Activated CD4-positive, alpha-beta T cell treated with anti-CD3 and anti-CD28 coated beads, Interleukin-2, amount 50 U/mL, for 4 hours (primary cell): ENCODE data around the gene PTBP3.
"Not testable (repeated sequence)": the region's sequence is repeated elsewhere in the genome, so short reads cannot be mapped to it uniquely, and the experiment has no call there.

Source experiments
- DNase-seq, 2 experiments: peaks; one replicate each; pipeline ENCODE4 v3.0.0-alpha.2; 2020

The PTBP3 gene

GRCh38 chr9:112194969-112195431 is 138.4 kb downstream of the PTBP3 start:
- no peak for DNase-seq

DNA sequence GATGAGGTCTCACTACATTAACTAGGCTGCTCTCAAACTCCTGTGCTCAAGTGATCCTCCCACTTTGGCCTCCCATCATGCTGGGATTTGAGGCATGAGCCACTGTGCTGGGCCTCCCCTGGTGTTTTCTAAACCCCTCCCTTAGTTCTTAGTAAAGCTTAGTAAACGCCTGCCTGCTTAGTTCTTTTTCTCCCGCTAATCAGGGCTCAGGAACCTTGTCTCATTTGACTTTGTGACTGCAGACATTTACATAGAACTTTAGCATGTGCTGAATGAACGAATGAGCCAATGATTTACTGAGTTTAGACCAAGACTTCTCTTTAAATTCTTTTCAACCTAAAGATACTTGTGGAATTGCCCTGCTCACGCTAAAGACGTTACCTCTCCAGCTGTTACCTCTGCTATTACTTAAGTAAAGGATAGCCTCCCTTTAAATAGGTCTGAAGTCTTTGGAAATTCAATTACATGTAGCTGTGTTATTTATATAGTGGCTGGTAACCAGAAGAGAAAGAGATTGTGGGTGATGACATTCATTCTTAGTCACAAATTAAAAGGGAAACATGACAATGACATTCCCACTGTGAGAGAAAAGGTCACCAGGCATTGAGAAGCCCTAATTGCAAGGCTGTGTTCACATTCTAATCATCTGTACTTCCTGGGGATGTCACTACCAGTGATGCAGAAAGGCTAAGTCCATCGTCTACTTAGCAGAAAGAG is 139.7 kb downstream of the PTBP3 start:
- DNase-seq = no peak

DNA sequence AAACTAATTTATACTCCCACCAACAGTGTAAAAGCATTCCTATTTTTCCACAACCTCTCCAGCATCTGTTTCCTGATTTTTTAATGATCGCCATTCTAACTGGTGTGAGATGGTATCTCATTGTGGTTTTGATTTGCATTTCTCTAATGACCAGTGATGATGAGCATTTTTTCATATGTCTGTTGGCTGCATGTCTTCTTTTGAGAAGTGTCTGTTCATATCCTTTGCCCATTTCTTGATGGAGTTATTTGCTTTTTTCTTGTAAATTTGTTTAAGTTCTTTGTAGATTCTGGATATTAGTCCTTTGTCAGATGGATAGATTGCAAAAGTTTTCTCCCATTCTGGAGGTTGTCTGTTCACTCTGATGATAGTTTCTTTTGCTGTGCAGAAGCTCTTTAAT is 143.1 kb downstream of the PTBP3 start:
- DNase-seq = not testable (repeated sequence)

DNA sequence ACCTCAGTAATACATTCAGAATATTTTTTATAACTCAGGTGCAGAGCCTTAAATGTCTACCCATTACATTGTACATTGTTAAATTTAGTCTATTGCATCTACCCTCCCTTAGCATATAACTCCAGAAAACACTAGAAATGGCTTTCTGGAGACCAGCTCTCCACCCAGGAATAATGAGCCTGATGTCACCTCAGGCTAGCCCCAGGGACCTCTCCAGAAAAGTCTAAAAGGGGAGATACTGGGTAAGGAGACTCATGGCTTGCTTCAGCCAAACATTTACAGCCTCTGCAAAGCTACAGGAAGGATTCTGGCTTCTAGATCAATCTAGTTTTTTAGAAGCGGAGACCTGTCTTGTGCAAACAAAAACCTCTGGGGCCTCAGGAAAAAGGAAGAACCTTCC is 144.5 kb downstream of the PTBP3 start:
- no peak for DNase-seq

GRCh38 chr9:112187404-112187803 is 146.0 kb downstream of the PTBP3 start:
- DNase-seq = no peak

GRCh38 chr9:112186695-112187094 is 146.7 kb downstream of the PTBP3 start:
- DNase-seq = no peak

DNA sequence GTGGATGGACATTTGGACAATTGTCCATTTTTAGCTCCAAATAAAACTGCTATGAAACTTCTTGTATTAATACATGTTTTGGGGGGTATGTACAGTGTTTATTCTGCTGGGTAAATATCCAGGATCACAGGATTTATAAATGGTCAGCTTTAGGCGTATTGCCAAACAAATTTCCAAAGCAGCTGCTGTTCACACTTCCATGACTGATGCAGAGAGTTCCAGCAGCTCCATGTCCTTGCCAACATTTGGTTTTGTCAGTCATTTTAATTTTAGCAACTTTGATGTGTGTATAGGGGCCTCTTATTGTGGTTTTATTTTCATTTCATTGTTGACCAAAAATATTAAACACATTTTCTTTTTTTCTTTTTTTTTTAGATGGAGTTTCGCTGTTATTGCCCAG is 148.5 kb downstream of the PTBP3 start:
- no peak for DNase-seq

DNA sequence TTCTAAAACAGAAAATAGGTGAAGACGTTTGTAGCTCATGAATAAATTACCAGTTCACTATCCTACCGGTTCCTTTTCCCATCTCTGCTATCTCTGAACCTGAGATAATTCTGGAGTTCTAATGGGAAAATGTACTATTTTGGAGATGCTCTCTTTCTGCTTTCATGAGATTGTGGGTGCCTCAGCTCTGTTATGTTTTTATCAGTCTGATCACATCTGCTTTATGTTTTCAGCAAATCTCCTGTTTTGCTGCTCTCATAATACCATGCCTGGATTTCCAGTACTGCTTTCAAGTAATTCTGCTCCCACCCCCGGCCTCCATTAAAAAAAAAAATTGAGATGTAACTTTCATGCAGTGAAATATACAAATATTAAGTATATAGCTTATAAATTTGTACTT is 149.2 kb downstream of the PTBP3 start:
- DNase-seq = no peak

GRCh38 chr9:112180387-112180881 is 153.0 kb downstream of the PTBP3 start:
- peak; percentile 33 to 41 for DNase-seq

DNA sequence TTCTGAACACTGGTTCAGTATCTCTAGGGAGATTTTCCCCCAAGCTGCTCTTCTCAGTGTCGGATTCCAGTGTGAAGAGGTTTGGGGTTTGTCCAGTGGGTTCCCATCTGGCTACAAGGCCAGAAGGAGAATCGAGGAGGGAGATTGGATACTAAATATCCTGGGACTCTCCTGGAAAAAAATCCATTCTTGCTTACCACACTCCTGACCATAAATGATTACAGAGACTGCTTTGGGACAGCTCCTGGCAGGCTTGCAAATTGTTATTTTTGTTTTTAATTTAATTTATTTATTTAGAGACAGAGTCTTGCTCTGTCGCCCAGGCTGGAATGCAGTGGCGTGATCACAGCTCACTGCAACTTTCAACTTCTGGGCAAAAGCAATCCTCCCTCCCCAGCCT is 153.6 kb downstream of the PTBP3 start:
- no peak for DNase-seq

GRCh38 chr9:112176524-112176923 is 156.9 kb downstream of the PTBP3 start:
- no peak for DNase-seq

DNA sequence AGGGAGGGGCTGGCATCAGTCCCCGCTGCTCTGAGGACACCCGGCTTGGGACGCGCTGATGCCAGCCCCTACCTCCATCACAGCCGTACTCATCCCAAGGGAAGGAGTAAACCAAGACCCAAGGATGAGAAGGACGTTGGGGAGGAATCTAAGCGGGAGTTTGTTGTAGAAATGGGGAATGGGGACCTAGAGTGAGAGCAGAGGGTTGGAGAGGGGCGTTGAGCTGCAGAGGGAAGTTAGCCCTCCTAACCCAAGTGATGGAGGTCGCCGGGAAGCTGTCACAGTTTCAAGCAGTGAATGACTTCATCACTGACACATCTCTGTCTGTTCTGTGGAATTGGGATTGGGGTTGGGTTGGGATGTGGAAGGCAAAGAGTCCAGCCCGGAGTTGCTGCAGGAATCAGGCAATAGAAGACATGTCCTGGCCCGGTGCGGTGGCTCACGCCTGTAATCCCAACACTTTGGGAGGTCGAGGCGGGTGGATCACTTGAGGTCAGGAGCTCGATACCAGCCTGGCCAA is 157.6 kb downstream of the PTBP3 start:
- DNase-seq = no peak

GRCh38 chr9:112174965-112175795 is 158.2 kb downstream of the PTBP3 start, which contains the start of gene SUSD1:
Gene SUSD1, minus strand, starts transcription at chr9:112175297. Its CDS starts 62 bp downstream, at chr9:112175235.
- no peak for DNase-seq

- DNase-seq = peak; percentile 54 to 60
Measured at GRCh38 chr9:112174222-112174964, 159.0 kb downstream of the PTBP3 start.

GRCh38 chr9:112173489-112174221 is 159.8 kb downstream of the PTBP3 start:
- DNase-seq = no peak

DNA sequence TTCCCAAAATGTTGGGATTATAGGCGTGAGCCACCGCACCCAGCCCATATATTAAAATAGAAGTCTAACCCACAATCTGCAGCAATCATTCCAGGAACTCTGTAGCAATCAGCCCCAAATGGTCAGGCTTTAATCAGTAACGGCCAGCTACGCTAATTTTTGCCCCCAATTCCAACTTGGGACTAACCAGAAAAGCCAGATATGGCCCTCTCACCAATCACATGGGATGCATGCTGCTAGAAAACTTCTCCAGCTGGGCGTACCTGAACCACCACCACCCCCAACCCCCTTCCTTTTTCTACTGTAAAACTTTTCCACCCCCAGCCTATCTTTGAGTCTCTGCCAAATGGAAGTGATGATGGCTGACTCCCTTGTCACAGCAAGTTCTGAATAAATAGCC is 162.5 kb downstream of the PTBP3 start:
- DNase-seq = no peak

DNA sequence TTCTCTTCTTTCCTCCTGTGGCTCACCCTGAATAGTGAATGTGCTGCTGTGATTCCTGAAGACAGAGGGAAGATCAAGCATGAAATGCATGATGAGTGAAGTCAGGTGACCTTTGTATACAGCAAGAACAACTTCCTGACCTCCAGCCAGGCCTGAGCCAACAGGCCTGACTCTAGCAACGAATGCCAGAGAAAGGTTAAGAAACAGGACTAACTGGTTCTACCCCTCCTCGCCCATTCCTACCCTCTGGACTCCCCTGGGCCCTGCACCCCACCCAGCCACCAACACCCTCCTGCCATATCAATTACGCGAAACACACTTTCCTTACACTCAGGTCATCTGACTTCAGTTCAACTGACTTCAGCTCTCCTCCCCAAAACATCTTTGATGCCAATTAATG is 163.2 kb downstream of the PTBP3 start:
- no peak for DNase-seq

- no peak for DNase-seq
Measured at GRCh38 chr9:112169368-112169767, 164.1 kb downstream of the PTBP3 start.

- no peak for DNase-seq
Measured at GRCh38 chr9:112168197-112168596, 165.2 kb downstream of the PTBP3 start.
